GM23338 (cell line): ENCODE results near the gene WDR70. TPM values are rescaled to one million over a fixed set of nuclear protein-coding genes. Genes with fewer than 3 reads are reported as not detected.

ENCODE experiments used
- ATAC-seq: fragments of 200-7000 bp; cut with Tn5 transposase; 3 replicates; pipeline ENCODE4 v1.9.1; 2020
- DNase-seq: peaks from one replicate; pipeline ENCODE4 v3.0.0-alpha.2; 2015; ENCODE audit warnings: low spot score
- H2AFZ ChIP-seq: fragments of 200-600 bp; sonication (generic); 2 replicates; pipeline ENCODE4 v1.8.0; 2016; ENCODE audit warnings: antibody characterized with exemption, mild to moderate bottlenecking, moderate library complexity
- H3F3A ChIP-seq: fragments of 200-600 bp; sonication (generic); replicated peaks from 2 replicates; pipeline ENCODE4 v1.8.0; 2017; ENCODE audit warnings: antibody characterized with exemption, mixed run types, low read depth
- H3K27ac ChIP-seq: fragments of 200-600 bp; sonication (generic); 2 replicates; pipeline ENCODE4 v1.6.1; 2016; ENCODE audit warnings: low read depth
- H3K27me3 ChIP-seq: fragments of 200-600 bp; sonication (generic); 2 replicates; pipeline ENCODE4 v1.8.0; 2016; ENCODE audit warnings: mild to moderate bottlenecking, mixed run types, moderate library complexity; ENCODE audit not compliant: insufficient read depth
- H3K36me3 ChIP-seq: fragments of 200-600 bp; sonication (generic); 2 replicates; pipeline ENCODE4 v1.8.0; 2016; ENCODE audit warnings: mild to moderate bottlenecking; ENCODE audit not compliant: insufficient read depth
- H3K4me1 ChIP-seq: fragments of 200-600 bp; sonication (generic); 2 replicates; pipeline ENCODE4 v1.8.0; 2016; ENCODE audit warnings: mild to moderate bottlenecking, moderate library complexity; ENCODE audit not compliant: insufficient read depth
- H3K4me2 ChIP-seq: fragments of 200-600 bp; sonication (generic); 2 replicates; pipeline ENCODE4 v1.7.1; 2017; ENCODE audit warnings: mixed run types
- H3K4me3 ChIP-seq: fragments of 200-600 bp; sonication (generic); 2 replicates; pipeline ENCODE4 v1.6.1; 2016; ENCODE audit warnings: mixed run types
- H3K79me2 ChIP-seq: fragments of 200-600 bp; sonication (generic); replicated peaks from 2 replicates; pipeline ENCODE4 v1.8.0; 2017; ENCODE audit warnings: mild to moderate bottlenecking; ENCODE audit not compliant: insufficient read depth
- H3K9me2 ChIP-seq: fragments of 200-600 bp; sonication (generic); 2 replicates; pipeline ENCODE4 v1.8.0; 2017; ENCODE audit not compliant: insufficient read depth
- H4K20me1 ChIP-seq: fragments of 200-600 bp; sonication (generic); replicated peaks from 2 replicates; pipeline ENCODE4 v1.8.0; 2017; ENCODE audit warnings: mild to moderate bottlenecking; ENCODE audit not compliant: insufficient read depth
- H3K27ac Mint-ChIP-seq: 2 replicates; pipeline ENCODE4 v1.8.0; 2020; ENCODE audit warnings: inconsistent platforms, mild to moderate bottlenecking, moderate library complexity, mixed read lengths
- H3K27me3 Mint-ChIP-seq: 3 replicates; pipeline ENCODE4 v1.8.0; 2022; ENCODE audit warnings: low read depth, mild to moderate bottlenecking, moderate library complexity, mixed read lengths, inconsistent platforms; ENCODE audit not compliant: insufficient read depth, poor library complexity
- H3K36me3 Mint-ChIP-seq: 3 replicates; pipeline ENCODE4 v1.8.0; 2021; ENCODE audit warnings: low read depth, mild to moderate bottlenecking, inconsistent platforms, moderate library complexity, mixed read lengths
- H3K4me1 Mint-ChIP-seq: 3 replicates; pipeline ENCODE4 v1.8.0; 2020; ENCODE audit warnings: mild to moderate bottlenecking, inconsistent platforms, mixed read lengths
- H3K4me3 Mint-ChIP-seq: 3 replicates; pipeline ENCODE4 v1.8.0; 2021; ENCODE audit warnings: moderate library complexity, mild to moderate bottlenecking, inconsistent platforms, mixed read lengths
- H3K9me3 Mint-ChIP-seq: 3 replicates; pipeline ENCODE4 v1.8.0; 2020; ENCODE audit warnings: moderate library complexity, mild to moderate bottlenecking, inconsistent platforms, mixed read lengths
- CREB1 ChIP-seq: fragments of 250-450 bp; sonication (Bioruptor Pico); IDR thresholded peaks from 2 replicates; pipeline ENCODE4 v1.5.0; 2020; ENCODE audit warnings: low read depth, mild to moderate bottlenecking, moderate library complexity
- ETS1 ChIP-seq: IDR thresholded peaks from 2 replicates; pipeline ENCODE4 v1.6.1; 2016; ENCODE audit warnings: antibody characterized with exemption
- EZH2 ChIP-seq: fragments of 200-600 bp; sonication (generic); IDR thresholded peaks from one replicate; pipeline ENCODE4 v1.8.0; 2017; ENCODE audit warnings: antibody characterized with exemption, mild to moderate bottlenecking, low read depth; ENCODE audit not compliant: unreplicated experiment
- EZH2phosphoT487 ChIP-seq: fragments of 200-600 bp; sonication (generic); IDR thresholded peaks from one replicate; pipeline ENCODE4 v1.8.1; 2018; ENCODE audit warnings: antibody characterized with exemption; ENCODE audit not compliant: unreplicated experiment
- JUNB ChIP-seq: IDR thresholded peaks from one replicate; pipeline ENCODE4 v1.6.1; 2016; ENCODE audit warnings: antibody characterized with exemption; ENCODE audit not compliant: unreplicated experiment
- NANOG ChIP-seq: IDR thresholded peaks from 2 replicates; pipeline ENCODE4 v1.6.1; 2016; ENCODE audit warnings: antibody characterized with exemption, borderline replicate concordance
- POLR2AphosphoS5 ChIP-seq: IDR thresholded peaks from 2 replicates; pipeline ENCODE4 v1.6.1; 2016; ENCODE audit warnings: antibody characterized with exemption, low read depth
- STAT1 ChIP-seq: IDR thresholded peaks from one replicate; pipeline ENCODE4 v1.6.1; 2016; ENCODE audit warnings: antibody characterized with exemption; ENCODE audit not compliant: unreplicated experiment
- ZNF114 ChIP-seq: fragments of 250-450 bp; sonication (Bioruptor Pico); IDR thresholded peaks from 2 replicates; pipeline ENCODE4 v1.5.0; 2020; ENCODE audit warnings: mild to moderate bottlenecking, moderate library complexity
- ZNF331 ChIP-seq: fragments of 250-450 bp; sonication (Bioruptor Pico); IDR thresholded peaks from 2 replicates; pipeline ENCODE4 v1.5.0; 2020; ENCODE audit warnings: low read depth, mild to moderate bottlenecking, moderate library complexity
- polyA plus RNA-seq: library from polyadenylated mRNA; unstranded; fragments of >200 nt; fragmentation: Nextera tagmentation; extraction: Ambion mirVana; gene quantifications from 2 replicates; pipeline ENCODE4 v1.2.1, GENCODE V29; 2016
- total RNA-seq: library from RNA; depleted of rRNA; stranded (reverse); fragments of >200 nt; shearing (Covaris generic); gene quantifications from 2 replicates; pipeline ENCODE4 v1.2.3, GENCODE V29; 2014
- TF ChIP-seq, protein P1 (sequence below), 2 experiments: fragments of 200-600 bp in 1 of 2; sonication (generic) in 1 of 2; conservative IDR thresholded peaks; 2 replicates each; pipeline versions ENCODE4 v1.5.1 to v1.6.1; 2016 to 2017; ENCODE audit warnings: antibody characterized with exemption in 2 of 2, low read depth in 2 of 2, mild to moderate bottlenecking in 2 of 2, moderate library complexity in 1 of 2
- TF ChIP-seq, protein P2 (sequence below): fragments of 250-450 bp; sonication (Bioruptor Pico); IDR thresholded peaks from 2 replicates; pipeline ENCODE4 v1.5.0; 2020; ENCODE audit warnings: mild to moderate bottlenecking, moderate library complexity

WDR70 gene
- total and polyA plus RNA-seq, 2 experiments from 2014 or later, result 34.9 to 86.7 TPM

DNA sequence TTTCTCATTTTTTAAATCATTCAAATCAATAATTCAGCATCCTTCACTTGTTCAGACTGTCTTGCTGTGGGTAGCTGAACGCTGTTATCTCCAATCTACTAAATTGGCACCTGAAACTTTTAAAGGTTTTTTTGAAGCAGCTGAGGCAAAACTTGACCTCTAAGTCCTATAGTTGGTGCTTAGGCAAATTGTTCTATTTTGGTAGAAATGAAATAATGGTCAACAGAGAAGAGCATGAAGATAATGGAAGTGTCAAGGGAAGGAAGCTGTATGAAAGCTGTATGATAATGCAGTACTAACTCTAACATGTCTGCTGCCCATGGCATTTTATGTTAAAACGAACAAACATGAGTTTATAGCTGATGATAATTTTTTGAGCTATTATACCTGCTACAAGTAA is 322.8 kb downstream of the WDR70 start (continued):
- TF ChIP-seq, protein P1, sequence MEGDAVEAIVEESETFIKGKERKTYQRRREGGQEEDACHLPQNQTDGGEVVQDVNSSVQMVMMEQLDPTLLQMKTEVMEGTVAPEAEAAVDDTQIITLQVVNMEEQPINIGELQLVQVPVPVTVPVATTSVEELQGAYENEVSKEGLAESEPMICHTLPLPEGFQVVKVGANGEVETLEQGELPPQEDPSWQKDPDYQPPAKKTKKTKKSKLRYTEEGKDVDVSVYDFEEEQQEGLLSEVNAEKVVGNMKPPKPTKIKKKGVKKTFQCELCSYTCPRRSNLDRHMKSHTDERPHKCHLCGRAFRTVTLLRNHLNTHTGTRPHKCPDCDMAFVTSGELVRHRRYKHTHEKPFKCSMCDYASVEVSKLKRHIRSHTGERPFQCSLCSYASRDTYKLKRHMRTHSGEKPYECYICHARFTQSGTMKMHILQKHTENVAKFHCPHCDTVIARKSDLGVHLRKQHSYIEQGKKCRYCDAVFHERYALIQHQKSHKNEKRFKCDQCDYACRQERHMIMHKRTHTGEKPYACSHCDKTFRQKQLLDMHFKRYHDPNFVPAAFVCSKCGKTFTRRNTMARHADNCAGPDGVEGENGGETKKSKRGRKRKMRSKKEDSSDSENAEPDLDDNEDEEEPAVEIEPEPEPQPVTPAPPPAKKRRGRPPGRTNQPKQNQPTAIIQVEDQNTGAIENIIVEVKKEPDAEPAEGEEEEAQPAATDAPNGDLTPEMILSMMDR (conservative IDR thresholded peaks at IDR 0.05; ENCODE audit: low read depth in 2 of 2), result no peak
- TF ChIP-seq ETS1 (no peak), EZH2phosphoT487 (no peak), JUNB (no peak), STAT1 (no peak), POLR2AphosphoS5 (no peak), ZNF331 (CRISPR knock-in tag) (no peak)

DNA sequence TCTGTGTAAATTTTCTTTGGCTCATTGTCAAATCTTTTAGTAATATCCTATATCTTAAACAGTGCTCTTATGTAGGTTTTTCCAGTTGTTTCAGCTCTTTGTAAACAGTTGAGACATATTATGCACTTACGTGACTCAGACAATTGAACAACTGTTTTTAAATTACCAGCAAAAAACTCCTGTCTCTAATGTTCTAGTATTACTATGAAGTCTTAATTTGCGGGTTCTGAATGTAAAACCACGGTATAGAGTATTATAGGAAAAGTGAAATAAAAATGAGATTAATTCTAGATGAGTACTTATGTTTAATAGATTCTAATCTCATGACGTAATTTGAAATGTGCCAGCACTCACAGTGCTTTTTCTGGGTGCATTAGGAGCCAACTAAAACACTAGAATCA is 324.7 kb downstream of the WDR70 start:
- no peak overlapping the region for H3K4me3 Mint-ChIP-seq
- no peak for ATAC-seq
- Histone ChIP-seq H3K4me1 (no peaks in the 10 kb centered on the region), H3K79me2 (no peaks in the 10 kb centered on the region), H3K4me2 (no peak overlapping the region), H3K9me2 (no peaks in the 10 kb centered on the region), H3K36me3 (no peaks in the 10 kb centered on the region), H3K27me3 (no peaks in the 10 kb centered on the region), H3F3A (no peaks in the 10 kb centered on the region), H3K4me3 (no peak overlapping the region), H4K20me1 (no peaks in the 10 kb centered on the region), H3K27ac (no peak overlapping the region), H2AFZ (no peak overlapping the region)
- no peaks in the 10 kb centered on the region for H3K4me1 Mint-ChIP-seq
- H3K27ac Mint-ChIP-seq, result no peak overlapping the region
- no peak for DNase-seq
- H3K27me3 Mint-ChIP-seq, result no peaks in the 10 kb centered on the region
- no peaks in the 10 kb centered on the region for H3K36me3 Mint-ChIP-seq
- H3K9me3 Mint-ChIP-seq, result no peaks in the 10 kb centered on the region
- TF ChIP-seq JUNB, result no peak
- no peak for TF ChIP-seq NANOG
- TF ChIP-seq ZNF114 (CRISPR knock-in tag), result no peak
- TF ChIP-seq, protein P1 (conservative IDR thresholded peaks at IDR 0.05; ENCODE audit: low read depth in 2 of 2), result no peak
- TF ChIP-seq ZNF331 (CRISPR knock-in tag), result no peak
- TF ChIP-seq EZH2phosphoT487, result no peak
- TF ChIP-seq CREB1 (CRISPR knock-in tag), result no peak
- TF ChIP-seq STAT1, result no peak
- no peak for TF ChIP-seq EZH2
- no peak for TF ChIP-seq ETS1
- no peak for TF ChIP-seq POLR2AphosphoS5
- TF ChIP-seq, protein P2, sequence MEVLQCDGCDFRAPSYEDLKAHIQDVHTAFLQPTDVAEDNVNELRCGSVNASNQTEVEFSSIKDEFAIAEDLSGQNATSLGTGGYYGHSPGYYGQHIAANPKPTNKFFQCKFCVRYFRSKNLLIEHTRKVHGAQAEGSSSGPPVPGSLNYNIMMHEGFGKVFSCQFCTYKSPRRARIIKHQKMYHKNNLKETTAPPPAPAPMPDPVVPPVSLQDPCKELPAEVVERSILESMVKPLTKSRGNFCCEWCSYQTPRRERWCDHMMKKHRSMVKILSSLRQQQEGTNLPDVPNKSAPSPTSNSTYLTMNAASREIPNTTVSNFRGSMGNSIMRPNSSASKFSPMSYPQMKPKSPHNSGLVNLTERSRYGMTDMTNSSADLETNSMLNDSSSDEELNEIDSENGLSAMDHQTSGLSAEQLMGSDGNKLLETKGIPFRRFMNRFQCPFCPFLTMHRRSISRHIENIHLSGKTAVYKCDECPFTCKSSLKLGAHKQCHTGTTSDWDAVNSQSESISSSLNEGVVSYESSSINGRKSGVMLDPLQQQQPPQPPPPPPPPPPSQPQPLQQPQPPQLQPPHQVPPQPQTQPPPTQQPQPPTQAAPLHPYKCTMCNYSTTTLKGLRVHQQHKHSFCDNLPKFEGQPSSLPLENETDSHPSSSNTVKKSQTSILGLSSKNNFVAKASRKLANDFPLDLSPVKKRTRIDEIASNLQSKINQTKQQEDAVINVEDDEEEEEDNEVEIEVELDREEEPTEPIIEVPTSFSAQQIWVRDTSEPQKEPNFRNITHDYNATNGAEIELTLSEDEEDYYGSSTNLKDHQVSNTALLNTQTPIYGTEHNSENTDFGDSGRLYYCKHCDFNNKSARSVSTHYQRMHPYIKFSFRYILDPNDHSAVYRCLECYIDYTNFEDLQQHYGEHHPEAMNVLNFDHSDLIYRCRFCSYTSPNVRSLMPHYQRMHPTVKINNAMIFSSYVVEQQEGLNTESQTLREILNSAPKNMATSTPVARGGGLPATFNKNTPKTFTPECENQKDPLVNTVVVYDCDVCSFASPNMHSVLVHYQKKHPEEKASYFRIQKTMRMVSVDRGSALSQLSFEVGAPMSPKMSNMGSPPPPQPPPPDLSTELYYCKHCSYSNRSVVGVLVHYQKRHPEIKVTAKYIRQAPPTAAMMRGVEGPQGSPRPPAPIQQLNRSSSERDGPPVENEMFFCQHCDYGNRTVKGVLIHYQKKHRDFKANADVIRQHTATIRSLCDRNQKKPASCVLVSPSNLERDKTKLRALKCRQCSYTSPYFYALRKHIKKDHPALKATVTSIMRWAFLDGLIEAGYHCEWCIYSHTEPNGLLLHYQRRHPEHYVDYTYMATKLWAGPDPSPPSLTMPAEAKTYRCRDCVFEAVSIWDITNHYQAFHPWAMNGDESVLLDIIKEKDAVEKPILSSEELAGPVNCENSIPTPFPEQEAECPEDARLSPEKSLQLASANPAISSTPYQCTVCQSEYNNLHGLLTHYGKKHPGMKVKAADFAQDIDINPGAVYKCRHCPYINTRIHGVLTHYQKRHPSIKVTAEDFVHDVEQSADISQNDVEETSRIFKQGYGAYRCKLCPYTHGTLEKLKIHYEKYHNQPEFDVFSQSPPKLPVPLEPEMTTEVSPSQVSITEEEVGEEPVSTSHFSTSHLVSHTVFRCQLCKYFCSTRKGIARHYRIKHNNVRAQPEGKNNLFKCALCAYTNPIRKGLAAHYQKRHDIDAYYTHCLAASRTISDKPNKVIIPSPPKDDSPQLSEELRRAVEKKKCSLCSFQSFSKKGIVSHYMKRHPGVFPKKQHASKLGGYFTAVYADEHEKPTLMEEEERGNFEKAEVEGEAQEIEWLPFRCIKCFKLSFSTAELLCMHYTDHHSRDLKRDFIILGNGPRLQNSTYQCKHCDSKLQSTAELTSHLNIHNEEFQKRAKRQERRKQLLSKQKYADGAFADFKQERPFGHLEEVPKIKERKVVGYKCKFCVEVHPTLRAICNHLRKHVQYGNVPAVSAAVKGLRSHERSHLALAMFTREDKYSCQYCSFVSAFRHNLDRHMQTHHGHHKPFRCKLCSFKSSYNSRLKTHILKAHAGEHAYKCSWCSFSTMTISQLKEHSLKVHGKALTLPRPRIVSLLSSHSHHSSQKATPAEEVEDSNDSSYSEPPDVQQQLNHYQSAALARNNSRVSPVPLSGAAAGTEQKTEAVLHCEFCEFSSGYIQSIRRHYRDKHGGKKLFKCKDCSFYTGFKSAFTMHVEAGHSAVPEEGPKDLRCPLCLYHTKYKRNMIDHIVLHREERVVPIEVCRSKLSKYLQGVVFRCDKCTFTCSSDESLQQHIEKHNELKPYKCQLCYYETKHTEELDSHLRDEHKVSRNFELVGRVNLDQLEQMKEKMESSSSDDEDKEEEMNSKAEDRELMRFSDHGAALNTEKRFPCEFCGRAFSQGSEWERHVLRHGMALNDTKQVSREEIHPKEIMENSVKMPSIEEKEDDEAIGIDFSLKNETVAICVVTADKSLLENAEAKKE, result no peak
